Large intestine (tissue), 3 donors: ENCODE data around the gene IPO5. TPM values are rescaled to one million over a fixed set of nuclear protein-coding genes. Genes with fewer than 3 reads are reported as not detected.

Experiments used
- DNase-seq, 2 donors: peaks; one replicate each; pipeline versions ENCODE4 v3.0.0 to v3.0.0-alpha.2; 2013
- H3K27ac ChIP-seq: one replicate; pipeline ENCODE4 v1.5.1; 2013; ENCODE audit warnings: low read length
- H3K27me3 ChIP-seq: 2 replicates; pipeline ENCODE4 v1.6.1; 2013; ENCODE audit warnings: low read length; ENCODE audit not compliant: control insufficient read depth, insufficient read depth
- H3K36me3 ChIP-seq: 2 replicates; pipeline ENCODE4 v1.6.1; 2013; ENCODE audit warnings: low read length; ENCODE audit not compliant: control insufficient read depth, insufficient read depth
- H3K4me1 ChIP-seq: one replicate; pipeline ENCODE4 v1.6.1; 2013; ENCODE audit warnings: low read length; ENCODE audit not compliant: control insufficient read depth, insufficient read depth
- H3K4me3 ChIP-seq: one replicate; pipeline ENCODE4 v1.5.1; 2013; ENCODE audit warnings: low read length
- H3K9me3 ChIP-seq: one replicate; pipeline ENCODE4 v1.6.1; 2013; ENCODE audit warnings: mild to moderate bottlenecking, low read depth, low read length, moderate library complexity; ENCODE audit not compliant: control insufficient read depth
- WGBS: methylation state at CpG from one replicate; pipeline ENCODE4 v1.1.5; 2013; ENCODE audit warnings: low lambda C conversion rate; ENCODE audit not compliant: insufficient coverage; 5-methylcytosine and 5-hydroxymethylcytosine counted together
- polyA plus RNA-seq: library from polyadenylated mRNA; unstranded; fragments of 120-200 nt; gene quantifications from one replicate; pipeline ENCODE4 v1.2.1, GENCODE V29; 2013

Gene IPO5
- polyA plus RNA-seq, 1 donor = 108 TPM

DNA sequence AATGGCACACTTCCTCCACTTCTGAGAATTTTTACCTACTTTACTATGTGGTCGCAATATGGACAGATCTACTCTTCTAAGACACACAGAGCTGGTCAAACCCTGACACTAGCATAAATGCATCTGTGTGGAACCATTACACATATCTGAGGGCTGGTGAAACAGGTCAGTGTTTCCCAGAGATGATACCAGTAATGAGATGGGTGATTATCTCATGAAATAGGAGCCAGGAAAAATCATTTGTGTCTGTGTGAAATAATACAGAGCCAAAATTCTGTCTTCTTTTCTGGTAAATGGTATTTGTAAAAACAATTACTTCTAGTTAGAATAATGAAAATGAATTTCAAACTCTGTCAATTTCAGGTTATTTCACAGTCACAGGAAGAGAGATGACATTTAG, 117.8 kb downstream of the IPO5 start:
- no CpG with 5 or more reads among the region's 1 CpG for WGBS
- Histone ChIP-seq H3K36me3 (no peaks in the 10 kb centered on the region), H3K27ac (no peak overlapping the region), H3K27me3 (no peaks in the 10 kb centered on the region), H3K4me3 (no peak overlapping the region), H3K9me3 (peaks cover 3% of the 10 kb centered on the region), H3K4me1 (no peaks in the 10 kb centered on the region)
- no peak for DNase-seq

DNA sequence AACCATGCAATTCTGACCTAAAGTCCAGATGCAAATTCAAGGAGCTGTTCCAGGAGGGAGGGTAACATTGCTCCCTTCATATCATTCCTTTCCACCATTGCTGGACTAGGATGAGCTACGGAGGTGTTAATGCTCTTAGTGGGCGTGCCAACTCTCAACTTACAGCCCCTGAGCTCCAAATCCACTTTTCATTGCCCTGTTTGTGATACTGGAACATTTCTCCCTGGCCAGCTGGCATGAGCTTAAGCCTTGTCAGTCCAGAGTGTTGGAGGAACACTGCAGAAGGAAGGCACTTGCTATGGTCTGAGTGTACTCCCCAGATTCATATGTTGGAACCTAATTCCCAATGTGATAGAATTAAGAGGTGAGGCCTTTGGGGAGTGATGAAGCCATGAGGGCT, 119.0 kb downstream of the IPO5 start:
- Histone ChIP-seq H3K4me3 (no peak overlapping the region), H3K36me3 (no peaks in the 10 kb centered on the region), H3K27ac (no peak overlapping the region), H3K4me1 (no peaks in the 10 kb centered on the region), H3K9me3 (peaks cover 5% of the 10 kb centered on the region), H3K27me3 (no peaks in the 10 kb centered on the region)
- no CpG with 5 or more reads among the region's 2 CpGs for WGBS
- DNase-seq = no peak

Other genes with a start within 250 kb of the IPO5 start
- gene FARP1, start 189.4 kb downstream of the IPO5 start, polyA plus RNA-seq = 27.6 TPM
- gene RNF113B, start 223.6 kb downstream of the IPO5 start, polyA plus RNA-seq = 0.04 TPM